ENCODE measurements around the gene OR5K3. TPM values are rescaled to one million over a fixed set of nuclear protein-coding genes. Genes with fewer than 3 reads are reported as not detected.

The OR5K3 gene
- total RNA-seq, 1 experiment from 2014 or later = not detected

GRCh38 chr3:98402507-98402906, 12.0 kb downstream of the OR5K3 start:
- Mint-ChIP-seq H3K27me3 (ENCODE audit: low read depth) (peaks cover 2% of the 10 kb centered on the region), H3K4me1 (no peaks in the 10 kb centered on the region), H3K9me3 (peaks cover 73 to 85% of the 10 kb centered on the region in 2 experiments), H3K27ac (no peak overlapping the region; a peak in 1 of 7 replicates), H3K36me3 (ENCODE audit: insufficient read depth in 1 of 3, low read depth in 3 of 3) (peaks cover 37 to 59% (median 54%) of the 10 kb centered on the region in 3 experiments), H3K4me3 (no peak overlapping the region)
- no peak overlapping the region for H2BK20ac ChIP-seq (ENCODE audit: low read depth, low read length, poor library complexity, severe bottlenecking)
- H3K4me1 ChIP-seq (ENCODE audit: insufficient read depth, low read length) = no peaks in the 10 kb centered on the region
- H2AFZ ChIP-seq (ENCODE audit: low read length) = no peak overlapping the region
- H2BK12ac ChIP-seq (ENCODE audit: insufficient read length, low read depth, low read length) = no peak overlapping the region
- no peak overlapping the region for H3K23ac ChIP-seq (ENCODE audit: insufficient read length, low read depth, low read length)
- no peaks in the 10 kb centered on the region for H3K9me3 ChIP-seq (ENCODE audit: control insufficient read depth, low read depth, low read length)
- no peak overlapping the region for H3K4me2 ChIP-seq (ENCODE audit: insufficient read depth, insufficient read length, low read length)
- H3K4ac ChIP-seq (ENCODE audit: low read depth, low read length) = no peak overlapping the region
- H4K8ac ChIP-seq (replicated peaks; ENCODE audit: insufficient read length, low read depth, low read length) = no peak overlapping the region
- no peak overlapping the region for H2BK5ac ChIP-seq (ENCODE audit: insufficient read length, low read length)
- no peak for DNase-seq
- no peaks in the 10 kb centered on the region for H3K79me1 ChIP-seq (ENCODE audit: insufficient read depth, low read depth, low read length, poor library complexity, severe bottlenecking)
- H3K27me3 ChIP-seq (ENCODE audit: insufficient read depth, low read length) = no peaks in the 10 kb centered on the region
- no peak overlapping the region for H4K5ac ChIP-seq (ENCODE audit: insufficient read length, low read depth, low read length)
- no peak overlapping the region for H4K91ac ChIP-seq (ENCODE audit: insufficient read length, low read depth, low read length)
- no peak overlapping the region for H2AK5ac ChIP-seq (ENCODE audit: insufficient read length, low read length)
- no peak for TF ChIP-seq CTCF (conservative IDR thresholded peaks at IDR 0.05)
- no peak overlapping the region for H2BK15ac ChIP-seq (ENCODE audit: low read depth, low read length)
- H3T11ph ChIP-seq (ENCODE audit: low read length) = no peak overlapping the region
- H3K79me2 ChIP-seq (ENCODE audit: insufficient read depth, low read length) = no peaks in the 10 kb centered on the region
- no peak overlapping the region for H3K56ac ChIP-seq (ENCODE audit: insufficient read length, low read depth, low read length)
- no peak overlapping the region for H3K18ac ChIP-seq (ENCODE audit: insufficient read length, low read depth, low read length)
- H3K27ac ChIP-seq (ENCODE audit: insufficient read length, low read depth, low read length) = no peak overlapping the region
- no peak overlapping the region for H3K14ac ChIP-seq (ENCODE audit: insufficient read depth, low read length)
- H4K20me1 ChIP-seq (ENCODE audit: control insufficient read depth, insufficient read depth, insufficient read length) = no peaks in the 10 kb centered on the region
- H3K9ac ChIP-seq (ENCODE audit: extremely low read depth, insufficient read length, low read length) = no peak overlapping the region
- no peaks in the 10 kb centered on the region for H3K23me2 ChIP-seq (ENCODE audit: insufficient read length, low read depth, low read length, poor library complexity, severe bottlenecking)
- no CpG with 5 or more reads among the region's 1 CpG for WGBS (ENCODE audit: extremely low coverage, insufficient read length, low lambda C conversion rate)
- H2BK120ac ChIP-seq (ENCODE audit: low read depth, low read length, poor library complexity, severe bottlenecking) = no peak overlapping the region
